ACC112 (cell line): Measurements from ENCODE around the gene INPP4B.

ENCODE experiments used
- H2AFZ ChIP-seq: fragments of 200-600 bp; sonication (generic); one replicate; pipeline ENCODE4 v1.6.0; 2017; ENCODE audit warnings: antibody characterized with exemption, low read length; ENCODE audit not compliant: unreplicated experiment
- H3K27ac ChIP-seq: fragments of 200-600 bp; sonication (generic); 2 replicates; pipeline ENCODE4 v1.5.1; 2014; ENCODE audit warnings: low read depth, mild to moderate bottlenecking, antibody characterized with exemption, low read length, moderate library complexity
- H3K27me3 ChIP-seq: fragments of 200-600 bp; sonication (generic); 2 replicates; pipeline ENCODE4 v1.6.1; 2014; ENCODE audit warnings: mild to moderate bottlenecking, antibody characterized with exemption, low read length, moderate library complexity, mixed read lengths; ENCODE audit not compliant: insufficient read depth
- H3K36me3 ChIP-seq: fragments of 200-600 bp; sonication (generic); 2 replicates; pipeline ENCODE4 v1.6.1; 2016; ENCODE audit warnings: mild to moderate bottlenecking, antibody characterized with exemption, low read length, moderate library complexity, mixed read lengths; ENCODE audit not compliant: insufficient read depth
- H3K4me1 ChIP-seq: fragments of 200-600 bp; sonication (generic); one replicate; pipeline ENCODE4 v1.6.1; 2016; ENCODE audit warnings: low read length, mixed read lengths; ENCODE audit not compliant: insufficient read depth, unreplicated experiment, control insufficient read depth
- H3K4me3 ChIP-seq: fragments of 200-600 bp; sonication (generic); 2 replicates; pipeline ENCODE4 v1.5.1; 2014; ENCODE audit warnings: mild to moderate bottlenecking, low read depth, low read length
- H3K79me2 ChIP-seq: fragments of 200-600 bp; sonication (generic); one replicate; pipeline ENCODE4 v1.6.0; 2016; ENCODE audit warnings: low read length; ENCODE audit not compliant: control insufficient read depth, unreplicated experiment, insufficient read depth

The INPP4B gene

GRCh38 chr4:142129931-142130330 is 716.2 kb downstream of the INPP4B start:
- no peak overlapping the region for H3K27ac ChIP-seq
- H3K4me3 ChIP-seq: no peak overlapping the region
- no peak overlapping the region for H2AFZ ChIP-seq
- no peaks in the 10 kb centered on the region for H3K27me3 ChIP-seq
- H3K79me2 ChIP-seq: no peaks in the 10 kb centered on the region
- no peaks in the 10 kb centered on the region for H3K36me3 ChIP-seq
- H3K4me1 ChIP-seq: no peaks in the 10 kb centered on the region

- H3K27me3 ChIP-seq: no peaks in the 10 kb centered on the region
- H3K4me1 ChIP-seq: no peaks in the 10 kb centered on the region
- no peak overlapping the region for H2AFZ ChIP-seq
- H3K36me3 ChIP-seq: no peaks in the 10 kb centered on the region
- no peaks in the 10 kb centered on the region for H3K79me2 ChIP-seq
- H3K27ac ChIP-seq: no peak overlapping the region
- H3K4me3 ChIP-seq: no peak overlapping the region
These were observed 716.6 kb downstream of the INPP4B start for GRCh38 chr4:142129473-142129872.

- H3K79me2 ChIP-seq: no peaks in the 10 kb centered on the region
- no peak overlapping the region for H3K4me3 ChIP-seq
- no peaks in the 10 kb centered on the region for H3K36me3 ChIP-seq
- H3K27me3 ChIP-seq: no peaks in the 10 kb centered on the region
- no peak overlapping the region for H3K27ac ChIP-seq
- no peak overlapping the region for H2AFZ ChIP-seq
- no peaks in the 10 kb centered on the region for H3K4me1 ChIP-seq
These were observed 717.6 kb downstream of the INPP4B start for GRCh38 chr4:142128529-142128928.

- Histone ChIP-seq H2AFZ (no peak overlapping the region), H3K4me1 (no peaks in the 10 kb centered on the region), H3K4me3 (no peak overlapping the region), H3K36me3 (no peaks in the 10 kb centered on the region), H3K79me2 (no peaks in the 10 kb centered on the region), H3K27me3 (no peaks in the 10 kb centered on the region), H3K27ac (no peak overlapping the region)
These were observed 719.1 kb downstream of the INPP4B start for GRCh38 chr4:142126890-142127497.

GRCh38 chr4:142124874-142125273 is 721.2 kb downstream of the INPP4B start:
- H2AFZ ChIP-seq: no peak overlapping the region
- H3K27me3 ChIP-seq: no peaks in the 10 kb centered on the region
- H3K27ac ChIP-seq: no peak overlapping the region
- no peaks in the 10 kb centered on the region for H3K79me2 ChIP-seq
- no peaks in the 10 kb centered on the region for H3K36me3 ChIP-seq
- no peaks in the 10 kb centered on the region for H3K4me1 ChIP-seq
- H3K4me3 ChIP-seq: no peak overlapping the region

GRCh38 chr4:142121448-142122350 is 724.4 kb downstream of the INPP4B start:
- Histone ChIP-seq H3K4me3 (no peak overlapping the region), H3K4me1 (no peaks in the 10 kb centered on the region), H3K36me3 (no peaks in the 10 kb centered on the region), H2AFZ (no peak overlapping the region), H3K27ac (no peak overlapping the region), H3K27me3 (no peaks in the 10 kb centered on the region), H3K79me2 (no peaks in the 10 kb centered on the region)

- no peak overlapping the region for H2AFZ ChIP-seq
- H3K27ac ChIP-seq: no peak overlapping the region
- no peaks in the 10 kb centered on the region for H3K79me2 ChIP-seq
- no peaks in the 10 kb centered on the region for H3K27me3 ChIP-seq
- no peaks in the 10 kb centered on the region for H3K4me1 ChIP-seq
- no peaks in the 10 kb centered on the region for H3K36me3 ChIP-seq
- no peak overlapping the region for H3K4me3 ChIP-seq
These were observed 725.2 kb downstream of the INPP4B start for GRCh38 chr4:142120921-142121320.

GRCh38 chr4:142112451-142112850 is 733.6 kb downstream of the INPP4B start:
- Histone ChIP-seq H3K79me2 (no peaks in the 10 kb centered on the region), H3K27me3 (no peaks in the 10 kb centered on the region), H3K4me3 (no peak overlapping the region), H3K36me3 (no peaks in the 10 kb centered on the region; the same call in 1 of the 2 replicates), H3K4me1 (peaks cover 6% of the 10 kb centered on the region), H2AFZ (no peak overlapping the region), H3K27ac (peak overlapping the region; percentile 37)

- no peak overlapping the region for H3K27ac ChIP-seq
- H3K4me3 ChIP-seq: no peak overlapping the region
- no peaks in the 10 kb centered on the region for H3K79me2 ChIP-seq
- no peaks in the 10 kb centered on the region for H3K27me3 ChIP-seq
- H2AFZ ChIP-seq: no peak overlapping the region
- H3K4me1 ChIP-seq: peaks cover 6% of the 10 kb centered on the region
- no peaks in the 10 kb centered on the region; the same call in 1 of the 2 replicates for H3K36me3 ChIP-seq
These were observed 736.0 kb downstream of the INPP4B start for GRCh38 chr4:142110136-142110535.

GRCh38 chr4:142104041-142104440 is 742.1 kb downstream of the INPP4B start:
- Histone ChIP-seq H3K4me3 (no peak overlapping the region), H3K36me3 (no peaks in the 10 kb centered on the region), H3K27ac (no peak overlapping the region), H3K27me3 (no peaks in the 10 kb centered on the region), H3K4me1 (peaks cover 13% of the 10 kb centered on the region), H3K79me2 (no peaks in the 10 kb centered on the region), H2AFZ (no peak overlapping the region)

GRCh38 chr4:142101401-142101800 is 744.7 kb downstream of the INPP4B start:
- Histone ChIP-seq H3K4me1 (peaks cover 24% of the 10 kb centered on the region), H3K36me3 (peaks cover 7% of the 10 kb centered on the region; the same call in 1 of the 2 replicates), H3K79me2 (no peaks in the 10 kb centered on the region), H3K4me3 (no peak overlapping the region), H2AFZ (no peak overlapping the region), H3K27me3 (no peaks in the 10 kb centered on the region), H3K27ac (no peak overlapping the region)
